ENCODE data around the gene PLCB1. TPM values are rescaled to one million over a fixed set of nuclear protein-coding genes. Genes with fewer than 3 reads are reported as not detected.

Gene PLCB1
- total RNA-seq, 3 donors from 2014 or later, result 12.2 to 106 (median 30.5) TPM

DNA sequence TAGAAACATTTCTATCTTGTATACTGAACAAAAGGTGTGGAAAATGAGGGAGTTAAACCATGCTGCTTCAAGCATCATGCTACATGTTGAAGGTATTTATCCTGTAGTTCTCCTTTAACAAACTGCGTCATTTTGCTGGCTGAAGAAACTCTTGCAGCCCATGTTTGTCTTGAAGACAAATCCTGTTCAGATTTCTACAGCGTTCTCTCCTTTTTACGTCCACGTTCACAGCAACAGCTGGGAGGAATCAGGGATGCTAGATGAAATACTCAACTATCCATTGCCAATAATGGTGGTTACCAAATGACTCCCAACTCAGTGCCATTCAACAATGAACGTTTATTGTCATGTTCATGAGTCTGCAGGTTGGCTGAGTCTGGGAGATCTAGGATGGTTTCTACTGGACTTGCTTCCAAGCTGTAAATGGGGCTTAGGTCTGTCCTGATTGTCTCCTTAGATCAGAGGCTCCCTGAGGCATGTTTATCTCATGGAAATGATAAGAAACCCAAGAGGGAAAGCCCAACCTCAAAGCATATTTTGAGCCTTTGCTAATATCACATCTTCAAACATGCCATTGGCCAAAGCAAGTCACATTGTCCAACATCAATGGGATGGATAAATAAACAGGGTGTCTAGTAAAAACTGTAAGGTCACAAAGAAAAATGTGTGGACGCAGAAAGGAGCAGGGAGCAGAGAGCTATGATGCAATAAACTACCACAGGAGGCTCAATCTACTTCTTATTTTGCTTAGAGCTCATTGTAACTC lies 2.7 kb upstream of the PLCB1 start:
- H3K36me3 ChIP-seq, result no peaks in the 10 kb centered on the region
- no peak overlapping the region for H3K27ac ChIP-seq
- intact Hi-C loops (cut with DNase I; ENCODE audit: low total_unique reads), result no loop called here
- H3K4me1 ChIP-seq, result no peaks in the 10 kb centered on the region
- no peaks in the 10 kb centered on the region for H3K27me3 ChIP-seq
- H3K9me3 ChIP-seq, result no peaks in the 10 kb centered on the region
- no peak overlapping the region for H3K4me3 ChIP-seq
- DNase-seq (ENCODE audit: low spot score in 2 of 2), result no peak
- TF ChIP-seq POLR2AphosphoS5 (IDR thresholded peaks at IDR 0.05) (no peak), POLR2A (IDR thresholded peaks at IDR 0.05) (no peak)
- TF ChIP-seq, protein P1, sequence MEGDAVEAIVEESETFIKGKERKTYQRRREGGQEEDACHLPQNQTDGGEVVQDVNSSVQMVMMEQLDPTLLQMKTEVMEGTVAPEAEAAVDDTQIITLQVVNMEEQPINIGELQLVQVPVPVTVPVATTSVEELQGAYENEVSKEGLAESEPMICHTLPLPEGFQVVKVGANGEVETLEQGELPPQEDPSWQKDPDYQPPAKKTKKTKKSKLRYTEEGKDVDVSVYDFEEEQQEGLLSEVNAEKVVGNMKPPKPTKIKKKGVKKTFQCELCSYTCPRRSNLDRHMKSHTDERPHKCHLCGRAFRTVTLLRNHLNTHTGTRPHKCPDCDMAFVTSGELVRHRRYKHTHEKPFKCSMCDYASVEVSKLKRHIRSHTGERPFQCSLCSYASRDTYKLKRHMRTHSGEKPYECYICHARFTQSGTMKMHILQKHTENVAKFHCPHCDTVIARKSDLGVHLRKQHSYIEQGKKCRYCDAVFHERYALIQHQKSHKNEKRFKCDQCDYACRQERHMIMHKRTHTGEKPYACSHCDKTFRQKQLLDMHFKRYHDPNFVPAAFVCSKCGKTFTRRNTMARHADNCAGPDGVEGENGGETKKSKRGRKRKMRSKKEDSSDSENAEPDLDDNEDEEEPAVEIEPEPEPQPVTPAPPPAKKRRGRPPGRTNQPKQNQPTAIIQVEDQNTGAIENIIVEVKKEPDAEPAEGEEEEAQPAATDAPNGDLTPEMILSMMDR (IDR thresholded peaks at IDR 0.05), result no peak

DNA sequence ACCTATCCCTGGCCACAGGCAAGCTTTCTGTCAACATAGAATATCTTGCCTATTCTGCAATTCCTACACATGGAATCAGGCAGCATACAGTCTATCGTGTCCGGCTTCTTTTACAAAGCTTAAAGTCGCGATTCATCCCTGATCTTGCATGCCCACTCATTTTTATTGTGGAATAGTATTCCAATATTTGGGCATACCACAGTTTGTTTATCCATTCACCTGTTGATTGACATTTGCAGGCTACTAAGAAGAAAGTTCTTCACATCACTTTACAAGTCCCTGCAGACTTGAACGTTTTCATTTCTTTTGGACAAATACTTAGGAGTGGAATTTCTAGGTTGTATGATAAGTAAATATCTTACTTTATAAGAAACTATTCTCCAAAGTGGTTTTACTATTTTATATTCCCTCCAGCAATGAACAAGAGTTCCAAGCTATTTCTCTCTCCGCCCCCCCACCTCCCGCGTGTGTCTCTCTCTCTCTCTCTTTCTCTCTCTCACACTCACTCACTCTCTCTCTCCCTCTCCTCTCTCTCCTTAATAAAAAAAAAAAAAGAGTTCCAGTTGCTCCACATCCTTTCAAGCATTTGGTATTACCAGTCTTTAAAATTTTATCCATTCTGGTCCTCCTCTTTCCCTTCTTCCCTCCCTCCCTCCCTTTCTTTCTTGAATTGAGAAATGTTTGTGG lies 1.1 kb upstream of the PLCB1 start:
- Histone ChIP-seq H3K36me3 (no peaks in the 10 kb centered on the region), H3K27ac (peak overlapping the region in 1 of 2 donors; percentile 82), H3K27me3 (no peaks in the 10 kb centered on the region), H3K4me3 (peak overlapping the region; percentile 60 to 90 (median 67)), H3K4me1 (no peaks in the 10 kb centered on the region), H3K9me3 (no peaks in the 10 kb centered on the region)
- DNase-seq (ENCODE audit: low spot score in 2 of 2), result no peak
- intact Hi-C loops (cut with DNase I; ENCODE audit: low total_unique reads), result no loop called here
- TF ChIP-seq, protein P1 (IDR thresholded peaks at IDR 0.05), result no peak
- TF ChIP-seq POLR2AphosphoS5 (IDR thresholded peaks at IDR 0.05) (no peak), POLR2A (IDR thresholded peaks at IDR 0.05) (no peak)

DNA sequence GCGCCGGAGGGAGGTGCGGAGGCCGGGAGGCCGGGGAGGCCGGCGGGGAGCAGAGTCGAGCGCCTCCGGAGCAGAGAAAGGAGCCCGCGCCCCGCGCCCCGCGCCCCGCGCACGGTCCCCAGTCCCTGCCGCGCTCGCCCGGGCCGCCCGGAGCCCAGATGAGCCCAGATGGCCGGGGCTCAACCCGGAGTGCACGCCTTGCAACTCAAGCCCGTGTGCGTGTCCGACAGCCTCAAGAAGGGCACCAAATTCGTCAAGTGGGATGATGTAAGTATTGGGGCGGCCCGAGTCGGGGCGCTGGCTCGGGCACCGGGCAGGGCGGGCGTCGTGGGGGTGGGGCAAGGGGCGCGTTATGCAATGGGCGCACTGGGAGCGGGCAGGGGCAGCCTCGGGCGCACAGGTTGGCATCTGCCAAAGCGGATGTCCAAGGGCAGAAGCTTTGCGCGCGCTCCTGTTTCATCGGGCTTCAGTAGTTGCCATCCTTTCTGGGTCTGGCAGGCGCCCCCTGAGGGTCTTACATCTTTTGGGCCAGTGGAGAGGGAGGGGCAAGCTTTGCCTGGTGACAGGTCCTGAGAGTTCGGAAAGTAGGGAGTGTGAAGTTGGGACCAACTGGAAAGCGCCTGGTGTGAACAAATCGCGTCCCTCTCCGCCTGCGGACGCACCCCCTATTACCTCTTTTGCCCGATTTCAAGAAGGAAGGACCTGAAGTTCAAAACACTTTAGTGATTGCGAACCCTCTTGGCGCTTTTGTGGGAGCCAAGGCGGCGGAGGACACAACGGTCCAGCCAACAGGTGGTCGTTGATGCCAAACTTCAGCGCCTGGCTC lies 631 bp downstream of the PLCB1 start:
- Histone ChIP-seq H3K36me3 (no peaks in the 10 kb centered on the region), H3K27ac (peak overlapping the region; percentile 82 to 89), H3K9me3 (no peaks in the 10 kb centered on the region), H3K27me3 (no peaks in the 10 kb centered on the region), H3K4me3 (peak overlapping the region; percentile 60 to 90 (median 67)), H3K4me1 (no peaks in the 10 kb centered on the region)
- intact Hi-C loops (cut with DNase I; ENCODE audit: low total_unique reads), result no loop called here
- DNase-seq (ENCODE audit: low spot score in 2 of 2), result peak; percentile 58 to 67
- TF ChIP-seq POLR2AphosphoS5 (IDR thresholded peaks at IDR 0.05), result peak in 1 of 3 donors; percentile 12
- TF ChIP-seq, protein P1 (IDR thresholded peaks at IDR 0.05), result no peak
- TF ChIP-seq POLR2A (IDR thresholded peaks at IDR 0.05), result no peak

GRCh38 chr20:8133310-8133768 lies 1.3 kb downstream of the PLCB1 start:
- Histone ChIP-seq H3K27me3 (no peaks in the 10 kb centered on the region), H3K27ac (peak overlapping the region; percentile 82 to 89), H3K4me3 (peak overlapping the region; percentile 60 to 90 (median 67)), H3K36me3 (no peaks in the 10 kb centered on the region), H3K4me1 (no peaks in the 10 kb centered on the region), H3K9me3 (no peaks in the 10 kb centered on the region)
- no peak for DNase-seq (ENCODE audit: low spot score in 2 of 2)
- intact Hi-C loops (cut with DNase I; ENCODE audit: low total_unique reads), result no loop called here
- TF ChIP-seq, protein P1 (IDR thresholded peaks at IDR 0.05), result no peak
- no peak for TF ChIP-seq POLR2A (IDR thresholded peaks at IDR 0.05)
- no peak for TF ChIP-seq POLR2AphosphoS5 (IDR thresholded peaks at IDR 0.05)

Data from breast epithelium (tissue), 4 donors.